Esophagus muscularis mucosa (tissue), 4 donors: ENCODE measurements around the gene NLRP9.

Source experiments
- CTCF ChIP-seq, 3 experiments: fragments of 200-600 bp in 2 of 3; fragments of 450-650 bp in 1 of 3; sonication (generic) in 2 of 3; IDR thresholded peaks; one replicate each; pipeline ENCODE4 v1.5.1; 2017 to 2019; ENCODE audit warnings: antibody characterized with exemption in 3 of 3, mild to moderate bottlenecking in 2 of 3, moderate library complexity in 1 of 3
- EP300 ChIP-seq: sonication (generic); formaldehyde crosslinking; IDR thresholded peaks from one replicate; pipeline ENCODE4 v1.6.1; 2017; ENCODE audit warnings: antibody characterized with exemption
- POLR2A ChIP-seq: fragments of 450-650 bp; IDR thresholded peaks from one replicate; pipeline ENCODE4 v1.6.1; 2017; ENCODE audit warnings: antibody characterized with exemption, moderate library complexity, mild to moderate bottlenecking, low read depth
- POLR2AphosphoS5 ChIP-seq, 2 donors: sonication (generic); formaldehyde crosslinking; IDR thresholded peaks; one replicate each; pipeline ENCODE4 v1.6.1; 2017; ENCODE audit warnings: antibody characterized with exemption in 2 of 2

- TF ChIP-seq CTCF (IDR thresholded peaks at IDR 0.05) (no peak), EP300 (no peak), POLR2AphosphoS5 (IDR thresholded peaks at IDR 0.05) (no peak), POLR2A (no peak)
Observed at GRCh38 chr19:55689411-55690108, 48.6 kb downstream of the NLRP9 start.
